Right hindlimb (tissue), 1 donor: ENCODE data around the gene RXRG.
A peak's percentile ranks its signal among the peaks of the same experiment; 100 is the strongest.
"Not testable (repeated sequence)": the region's sequence is repeated elsewhere in the genome, so short reads cannot be mapped to it uniquely, and the experiment has no call there.

Experiments
- DNase-seq: peaks from one replicate; pipeline ENCODE4 v3.0.0-alpha.2; 2018

Gene RXRG

DNA sequence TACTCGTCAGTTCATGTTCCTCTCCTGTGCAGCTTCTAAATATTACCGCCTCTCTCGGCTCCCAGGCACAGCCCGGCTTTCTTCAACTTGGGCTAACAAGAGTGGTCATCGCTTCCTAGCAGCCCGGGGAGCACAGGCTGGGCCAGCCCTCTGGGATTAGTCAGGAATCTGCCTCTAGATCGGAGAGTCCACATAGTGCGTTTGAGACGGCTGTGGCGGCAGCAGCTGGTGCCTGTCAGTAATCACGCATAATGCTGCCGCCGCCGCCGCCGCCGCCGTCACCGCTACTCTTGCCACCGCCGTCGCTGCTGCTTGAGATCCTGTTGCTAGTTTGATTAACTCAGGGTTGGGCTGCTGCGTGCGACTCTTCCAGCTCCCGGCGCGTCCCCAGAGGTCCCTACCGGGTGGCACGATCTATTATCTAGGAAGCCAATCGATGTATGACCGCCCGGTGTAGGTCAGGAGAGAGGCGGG lies at the start of gene RXRG:
RXRG (minus strand) TSS at position 230 of the 474 bp plus-strand sequence. CDS start 233 bp downstream, outside the sequence.
- peak; percentile 76 for DNase-seq

DNA sequence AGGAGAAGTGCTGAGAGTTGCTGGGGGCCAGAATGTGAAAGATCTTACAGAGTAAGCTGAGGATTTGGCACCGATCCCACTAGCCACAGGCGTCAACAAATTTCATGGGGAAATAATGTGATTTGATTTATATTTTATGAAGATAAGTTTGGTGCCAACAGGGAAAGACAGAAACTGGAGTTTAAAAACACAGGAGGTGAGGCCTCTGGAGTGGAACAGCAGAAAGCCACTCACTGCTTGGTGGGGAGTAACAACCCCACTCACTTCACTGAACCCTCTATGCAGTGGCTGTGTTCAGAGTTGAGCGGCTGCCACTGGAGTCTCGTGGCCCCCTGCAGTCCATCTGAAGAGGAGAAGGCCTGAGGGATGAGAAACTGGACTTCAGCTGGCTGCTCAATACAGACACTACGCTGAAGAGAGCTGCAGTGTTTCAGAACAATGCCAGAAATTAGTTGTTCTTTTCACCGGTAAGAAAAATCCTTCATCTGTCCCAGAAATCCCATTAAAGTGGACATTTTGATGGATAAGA lies 48.0 kb upstream of the RXRG start:
- DNase-seq = no peak

DNA sequence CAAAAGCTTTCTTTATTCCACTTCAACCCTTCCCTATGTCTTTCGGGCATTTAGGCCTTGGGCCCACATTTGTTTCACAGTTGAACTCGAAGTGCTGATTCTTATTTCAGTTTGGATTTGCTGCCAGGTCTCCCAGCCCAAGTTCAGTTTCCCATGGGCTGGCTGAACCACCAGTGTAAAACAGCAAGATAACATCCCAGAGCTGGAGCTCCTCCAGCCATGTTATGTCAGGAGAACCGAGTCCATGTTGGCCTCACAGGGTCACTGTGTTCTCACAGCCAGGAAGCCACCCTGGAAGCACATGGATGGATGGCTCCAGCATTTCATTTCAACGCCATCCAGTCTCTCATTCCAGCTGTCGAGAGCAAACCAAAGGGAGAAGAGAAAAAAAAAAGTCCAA lies 45.2 kb upstream of the RXRG start:
- peak; percentile 40 for DNase-seq

DNA sequence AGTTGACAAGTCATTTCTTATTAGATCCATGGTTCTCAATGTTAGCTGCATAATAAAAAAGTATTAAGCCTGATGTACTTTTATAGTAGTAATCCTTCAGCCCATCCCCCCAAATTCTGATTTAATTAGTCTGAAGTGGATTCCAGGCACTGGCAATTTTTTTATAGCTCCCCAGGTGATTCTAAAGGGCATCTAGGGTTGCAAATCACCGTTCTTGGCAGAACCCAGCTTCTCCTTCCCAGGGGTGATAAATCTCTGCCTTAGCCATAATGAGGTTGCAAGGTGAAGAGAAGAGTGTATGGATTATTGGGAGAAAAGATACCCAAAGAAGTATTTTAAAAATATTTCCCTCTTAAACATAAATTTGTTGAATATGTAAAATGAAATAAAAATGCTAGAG lies 43.0 kb upstream of the RXRG start:
- DNase-seq = no peak

DNA sequence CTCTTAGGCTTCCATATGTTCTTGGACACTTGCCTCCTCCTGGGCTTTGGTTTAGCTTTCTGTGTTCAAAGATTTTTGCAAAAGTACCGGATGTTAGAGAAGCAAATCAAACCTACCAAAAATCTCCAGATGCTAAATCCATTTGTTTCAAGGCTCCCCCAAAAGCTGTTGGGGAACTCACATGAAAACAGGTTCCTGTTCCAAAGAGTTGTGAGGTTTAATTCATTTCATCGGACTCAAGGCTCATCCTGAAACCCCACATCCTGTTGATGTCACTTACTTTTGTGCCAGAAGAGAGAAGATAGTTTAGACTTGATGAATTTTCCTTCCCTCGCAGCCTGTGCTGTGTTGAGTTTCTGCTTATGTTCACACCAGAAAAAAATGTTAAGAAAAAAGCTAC lies 41.7 kb upstream of the RXRG start:
- peak; percentile 54 for DNase-seq

DNA sequence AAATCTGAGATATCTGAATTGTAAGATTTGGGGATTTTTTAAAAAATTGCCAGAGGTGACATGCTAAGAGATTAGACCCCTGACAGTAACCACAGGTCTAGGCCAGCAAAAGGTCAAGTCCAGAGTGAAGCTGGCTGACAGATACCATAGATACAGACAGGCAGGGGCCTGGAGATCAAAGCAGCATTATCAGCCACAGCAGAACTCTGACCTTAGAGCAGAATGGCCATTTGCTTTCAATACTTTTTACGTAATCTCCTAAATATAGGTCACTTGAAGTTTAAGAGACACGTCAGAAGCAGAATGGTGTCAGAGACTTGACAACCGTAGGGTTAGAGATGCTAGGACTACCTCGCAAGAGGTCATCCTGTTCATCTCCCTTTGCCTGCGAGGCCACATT lies 40.8 kb upstream of the RXRG start:
- no peak for DNase-seq

DNA sequence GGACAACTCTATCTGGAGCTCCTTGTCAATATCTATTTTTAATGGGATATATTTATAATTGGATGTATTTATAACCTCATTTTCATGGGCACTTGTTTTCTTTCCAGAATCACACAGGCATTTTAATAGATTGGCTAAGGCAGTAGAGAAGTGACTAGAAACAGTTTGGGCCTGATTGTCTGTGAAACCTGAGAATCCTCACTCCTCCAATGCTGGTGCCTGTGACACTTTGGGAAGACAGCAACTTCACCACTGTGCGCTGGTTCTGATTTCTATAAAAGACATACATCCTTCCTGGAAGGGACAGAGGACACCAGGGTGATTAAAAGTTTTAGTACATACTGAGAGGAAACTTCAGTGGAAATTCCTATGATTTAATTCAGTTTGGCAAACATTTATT lies 39.6 kb upstream of the RXRG start:
- no peak for DNase-seq

DNA sequence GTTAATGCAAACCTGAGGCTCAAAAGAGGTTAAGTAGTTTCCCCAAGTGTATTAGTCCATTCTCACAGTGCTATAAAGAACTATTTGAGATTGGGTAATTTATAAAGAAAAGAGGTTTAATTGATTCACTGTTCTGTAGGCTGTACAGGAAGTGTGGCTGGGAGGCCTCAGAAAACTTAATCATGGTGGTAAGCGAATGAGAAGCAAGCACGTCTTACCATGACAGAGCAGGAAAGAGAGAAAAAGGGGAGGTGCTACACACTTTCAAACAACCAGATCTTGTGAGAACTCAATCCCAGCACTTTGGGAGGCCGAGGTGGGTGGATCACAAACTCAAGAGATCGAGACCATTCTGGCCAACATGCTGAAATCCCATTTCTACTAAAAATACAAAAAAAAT lies 38.5 kb upstream of the RXRG start:
- no peak for DNase-seq

DNA sequence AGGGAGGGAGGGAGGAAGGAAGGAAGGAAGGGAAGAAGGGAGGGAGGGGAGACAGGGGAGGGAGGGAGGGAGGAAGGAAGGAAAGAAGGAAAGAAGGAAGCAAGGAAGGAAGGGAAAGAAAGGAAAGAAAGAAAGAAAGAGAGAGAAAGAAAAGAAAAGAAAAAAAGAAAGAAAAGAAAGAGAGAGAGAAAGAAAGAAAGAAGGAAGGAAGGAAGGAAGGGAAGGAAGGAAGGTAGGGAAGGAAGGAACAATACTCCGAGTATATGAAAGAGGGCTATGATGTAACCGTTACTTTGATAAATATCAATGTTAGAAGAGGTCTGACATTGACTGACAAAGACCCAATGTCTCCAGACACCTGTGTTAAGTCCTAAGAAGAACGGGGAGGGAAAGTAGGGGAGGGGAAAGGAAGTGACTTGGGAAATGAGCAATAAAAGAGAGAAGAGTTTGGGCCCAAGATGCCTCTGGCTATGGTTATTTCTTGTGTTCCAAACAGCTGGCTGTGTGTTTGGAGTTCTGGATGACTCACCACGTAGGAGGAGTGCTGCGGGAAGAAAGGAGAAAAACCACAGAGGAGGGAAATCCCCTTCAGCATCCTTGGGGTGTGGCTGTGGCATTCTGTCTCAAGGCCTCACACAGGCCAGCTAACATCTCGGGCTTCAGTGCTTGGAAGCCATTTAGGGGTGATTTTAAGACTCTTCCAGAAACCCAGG lies 37.0 kb upstream of the RXRG start:
- DNase-seq = peak; percentile 70

DNA sequence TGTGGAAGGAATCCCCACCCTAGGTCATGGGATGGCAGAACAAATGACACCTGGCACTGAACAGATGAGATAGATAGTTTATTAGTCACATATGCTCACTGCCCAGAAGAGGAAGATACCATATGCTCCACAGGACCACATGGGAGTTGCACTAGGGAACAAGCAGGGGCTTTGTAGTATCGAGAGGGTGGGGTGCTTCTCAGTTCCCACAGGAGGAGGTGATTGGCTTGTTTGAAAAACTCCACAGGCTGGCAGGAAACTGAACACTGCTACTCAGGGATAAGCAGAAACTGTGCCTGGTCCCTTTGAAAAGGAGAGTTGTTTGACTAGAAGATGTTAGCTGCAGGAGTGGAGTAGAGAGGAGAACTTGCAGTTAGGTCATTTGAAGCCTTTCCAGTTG lies 31.9 kb upstream of the RXRG start:
- no peak for DNase-seq

DNA sequence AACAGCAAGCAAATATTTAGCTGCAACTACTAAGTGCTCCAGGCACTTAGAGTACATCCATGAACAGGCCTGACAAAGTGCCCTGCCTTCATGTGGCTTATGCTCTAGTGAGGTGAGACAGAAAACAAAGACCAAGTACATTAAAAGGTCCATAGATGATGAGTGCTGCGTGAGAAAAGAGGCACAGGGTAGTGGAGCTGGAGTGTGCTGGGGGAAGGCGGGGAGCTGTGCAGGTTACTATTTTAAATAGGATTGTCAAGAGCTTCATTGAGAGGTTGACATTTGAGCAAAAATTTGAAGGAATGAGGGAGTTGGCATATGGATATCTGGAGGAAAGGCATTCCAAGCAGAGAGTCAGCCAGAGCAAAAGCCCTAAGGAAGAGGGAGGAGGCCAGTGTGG lies 29.3 kb upstream of the RXRG start:
- no peak for DNase-seq

DNA sequence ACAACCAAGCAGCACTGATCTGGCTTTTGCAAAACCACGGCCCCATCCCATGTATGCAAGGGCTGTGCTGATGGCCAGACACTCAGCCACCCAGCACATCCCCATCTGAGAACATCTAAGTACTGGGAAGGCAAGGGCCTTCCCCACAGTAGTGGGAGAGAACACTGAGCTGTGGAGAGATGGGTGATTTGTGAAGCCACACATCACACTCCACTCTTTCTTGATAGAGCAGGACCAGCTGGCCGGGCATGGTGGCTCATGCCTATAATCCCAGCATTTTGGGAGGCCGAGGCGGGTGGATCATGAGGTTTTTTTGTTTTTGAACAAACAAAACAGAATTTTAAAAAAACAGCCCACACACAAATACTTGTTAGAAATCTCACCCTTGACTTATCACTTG lies 28.2 kb upstream of the RXRG start:
- DNase-seq = no peak

DNA sequence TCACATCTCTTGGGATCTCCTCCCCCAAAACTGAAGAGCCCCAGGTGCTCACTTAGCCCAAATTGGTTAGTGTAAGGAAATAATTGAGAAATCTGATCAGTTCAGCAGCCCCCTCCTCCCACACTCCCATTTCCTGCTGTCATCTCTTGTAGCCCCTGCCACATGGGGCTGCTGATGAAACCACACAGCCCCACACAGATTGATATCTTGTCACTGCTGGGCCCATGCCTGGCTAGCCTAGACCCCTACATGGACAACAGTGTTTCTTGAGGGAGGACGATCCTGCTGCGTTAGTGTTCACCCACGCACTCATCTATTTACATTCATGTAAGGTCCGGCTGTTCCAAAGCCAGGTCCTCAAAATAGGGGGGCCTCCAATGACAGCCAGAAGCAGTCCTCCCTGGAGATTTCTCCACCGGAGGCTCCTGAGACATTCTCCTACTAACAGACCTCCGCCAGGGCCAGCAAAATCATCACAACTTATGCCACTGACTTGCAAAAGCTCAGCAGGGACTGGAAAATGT lies 23.9 kb upstream of the RXRG start:
- DNase-seq = no peak

DNA sequence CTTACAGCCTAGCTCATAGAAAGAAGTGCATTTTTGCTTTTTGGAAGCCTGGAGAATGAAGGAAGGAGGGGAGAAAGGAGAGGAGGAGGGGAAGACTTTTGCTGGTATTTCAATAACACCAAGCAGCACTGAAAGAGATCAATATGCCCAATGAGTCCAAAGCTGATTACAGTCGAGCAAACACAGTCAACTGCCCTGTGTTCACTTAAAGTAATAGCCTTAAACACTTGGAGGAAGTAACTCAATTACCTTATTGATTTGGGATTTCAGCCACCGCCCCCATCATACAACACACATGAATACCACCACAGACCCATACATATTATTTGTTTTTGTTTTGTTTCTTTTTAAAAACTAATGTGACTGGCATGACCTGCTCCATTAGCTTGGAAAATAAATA lies 23.3 kb upstream of the RXRG start:
- no peak for DNase-seq

DNA sequence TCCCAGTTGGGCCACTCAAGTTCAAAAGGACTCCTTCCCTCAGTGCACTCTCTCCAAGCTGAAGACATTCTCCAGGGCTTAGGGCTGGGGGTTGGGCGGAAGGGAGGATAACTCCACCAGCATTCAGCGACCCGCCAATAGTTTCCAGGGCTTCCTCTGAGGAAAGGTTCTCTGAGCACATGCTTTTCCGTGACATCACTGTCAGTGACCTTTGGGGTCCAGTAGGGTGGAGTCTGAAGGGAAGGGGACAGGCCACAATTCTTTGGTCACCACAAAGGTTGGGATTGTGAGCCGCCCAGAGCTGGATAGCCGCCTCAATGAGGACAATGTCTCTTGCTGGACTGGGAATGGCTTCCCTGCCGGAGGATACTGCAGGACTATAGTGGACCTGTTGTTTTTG lies 22.8 kb upstream of the RXRG start:
- peak; percentile 48 for DNase-seq

DNA sequence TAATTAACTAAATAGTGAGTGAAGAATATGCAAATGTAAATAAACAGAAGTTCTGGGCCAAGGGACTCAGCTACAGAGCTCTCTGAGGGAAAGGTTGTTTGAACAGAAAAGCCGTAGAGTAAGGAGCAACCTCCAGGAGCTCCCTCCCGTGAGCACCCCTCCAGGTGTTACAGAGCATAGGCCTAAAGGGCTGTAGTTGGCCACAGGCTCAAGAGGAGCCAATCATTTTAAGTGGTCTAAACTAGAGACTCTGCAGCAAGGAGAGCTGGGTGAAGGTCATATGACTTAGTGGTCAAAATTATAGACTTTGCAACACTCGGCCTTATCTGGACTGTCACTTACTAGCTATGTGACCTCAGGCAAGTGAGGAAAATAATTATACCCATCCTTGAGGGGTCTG lies 19.1 kb upstream of the RXRG start:
- no peak for DNase-seq

DNA sequence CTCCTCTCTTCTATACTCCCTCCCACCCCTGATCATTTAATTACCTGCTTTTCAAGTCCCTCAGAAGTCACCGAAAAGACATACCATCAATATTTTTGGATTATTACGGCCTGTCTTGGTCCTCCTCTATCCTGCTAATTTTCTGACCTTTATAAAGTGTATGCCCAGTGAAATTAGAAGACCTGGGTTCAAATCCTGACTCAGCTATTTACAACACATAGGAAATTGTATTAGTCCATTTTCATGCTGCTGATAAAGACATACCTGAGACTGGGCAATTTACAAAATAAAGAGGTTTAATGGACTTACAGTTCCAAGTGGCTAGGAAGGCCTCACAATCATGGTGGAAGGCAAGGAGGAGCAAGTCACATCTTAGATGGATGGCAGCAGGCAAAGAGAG lies 14.8 kb upstream of the RXRG start:
- not testable (repeated sequence) for DNase-seq

DNA sequence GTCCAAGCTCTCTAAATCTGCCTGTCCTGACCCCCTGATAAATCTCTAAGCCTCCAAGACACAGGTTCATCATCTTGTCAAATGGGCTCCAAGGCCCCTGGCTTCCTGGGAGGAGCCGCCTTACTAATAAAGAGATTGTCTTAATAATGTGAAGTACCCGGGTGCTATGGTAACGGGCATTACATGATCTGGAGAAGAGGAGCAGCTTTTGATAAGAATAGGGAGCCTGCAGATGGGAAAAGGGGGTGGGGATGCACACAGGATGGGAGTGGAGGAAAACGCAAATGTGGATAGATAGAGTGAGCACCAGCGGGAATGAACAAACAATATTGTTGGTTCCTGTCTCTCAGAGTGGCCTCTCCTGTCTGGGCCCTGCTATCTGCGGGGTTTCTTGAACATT lies 11.9 kb upstream of the RXRG start:
- no peak for DNase-seq

DNA sequence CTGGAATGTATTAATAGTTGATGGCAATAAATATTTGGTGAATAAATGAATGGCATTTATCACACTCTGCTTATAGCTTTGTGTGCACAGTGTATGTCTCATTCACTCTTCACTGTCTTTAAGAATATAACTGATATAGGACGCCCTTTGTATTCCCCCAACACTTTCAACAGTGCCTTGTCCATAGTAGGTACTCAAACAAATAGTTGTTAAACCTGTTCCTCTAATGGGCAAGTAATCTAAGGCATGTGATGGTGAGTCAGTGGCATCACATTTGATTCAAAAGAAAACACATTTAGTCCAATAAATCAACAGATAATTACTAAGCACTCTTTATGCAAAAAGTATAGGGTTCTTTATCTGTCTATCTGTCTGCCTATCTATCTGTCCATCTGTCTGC lies 11.2 kb upstream of the RXRG start:
- no peak for DNase-seq

DNA sequence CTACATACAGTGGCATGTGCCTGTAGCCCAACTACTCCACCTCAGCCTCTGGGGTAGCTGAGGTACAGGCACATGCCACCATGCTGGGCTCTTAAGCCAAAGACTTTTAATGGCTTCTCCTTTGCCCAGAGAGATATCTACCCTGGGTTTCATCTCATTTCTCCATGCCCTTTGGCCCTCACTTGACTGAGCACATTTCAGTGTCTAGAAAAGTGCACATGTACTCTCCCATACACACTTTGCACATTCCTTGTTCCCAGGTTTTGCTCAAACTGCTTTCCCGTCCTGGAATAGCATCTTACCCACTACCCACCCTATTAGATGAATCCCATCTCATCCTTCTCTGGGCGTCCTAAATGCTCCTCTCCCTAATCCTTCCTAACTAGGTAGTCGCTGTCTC lies 10.2 kb upstream of the RXRG start:
- no peak for DNase-seq

DNA sequence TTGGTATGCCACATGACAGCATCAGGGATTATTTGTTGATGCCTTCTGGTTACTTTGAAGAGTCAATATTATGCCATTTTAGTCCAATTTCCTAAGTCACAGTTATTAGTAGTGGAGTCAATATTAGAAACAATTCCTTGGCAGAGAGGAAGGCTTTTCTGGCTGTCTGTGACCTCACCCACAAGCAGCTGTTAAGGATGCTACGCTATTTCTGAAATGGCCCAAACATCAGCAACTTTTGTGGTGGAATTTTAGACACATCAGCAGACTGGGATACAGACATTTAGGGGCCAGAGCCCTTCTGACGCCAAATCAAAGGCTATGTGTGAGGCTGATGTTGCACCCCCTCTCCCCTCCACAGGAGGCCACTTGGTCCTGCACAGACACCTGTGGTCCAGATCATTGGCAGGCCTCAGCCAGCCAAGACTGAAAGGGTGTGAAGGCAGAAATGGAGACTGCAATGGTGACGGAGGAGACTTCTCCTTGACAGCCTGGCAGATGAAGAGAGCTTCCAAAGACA lies 9.2 kb upstream of the RXRG start:
- DNase-seq = peak; percentile 25

DNA sequence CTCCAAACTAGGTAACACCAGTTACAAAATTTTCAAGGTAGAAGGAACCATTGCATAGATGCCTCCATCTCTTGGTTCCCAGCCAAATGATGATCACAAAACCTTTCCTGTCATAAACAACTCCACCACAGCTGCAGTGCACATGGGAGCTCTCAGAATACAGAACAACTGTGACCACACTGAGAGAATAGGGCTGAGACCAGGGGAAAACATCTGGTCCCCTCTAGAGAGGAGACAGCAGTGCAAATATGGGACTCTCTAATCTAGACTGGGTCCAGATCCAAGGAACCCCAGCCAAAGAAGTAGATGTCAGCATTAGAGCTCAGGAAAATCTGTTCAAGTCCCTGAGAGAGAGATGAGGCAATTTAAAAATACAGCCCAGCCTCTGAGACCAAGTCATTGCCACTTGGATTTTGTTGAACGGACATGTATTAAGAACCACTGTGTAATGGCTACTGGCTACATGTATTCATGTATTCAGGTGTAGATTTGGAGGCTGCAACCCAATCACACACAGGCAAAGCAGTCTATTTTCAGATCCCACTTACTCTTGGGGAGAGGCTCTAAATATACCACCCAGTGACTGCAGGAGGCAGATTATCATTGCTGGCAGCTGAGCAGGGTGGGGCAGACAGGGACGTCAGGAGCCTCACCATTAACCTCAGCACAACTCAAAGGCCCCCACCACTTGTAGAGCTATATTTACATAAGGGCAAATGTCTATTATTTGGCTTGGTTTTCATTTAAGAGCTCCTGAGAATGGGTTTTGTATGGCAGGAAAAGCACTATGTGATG lies 7.6 kb upstream of the RXRG start:
- DNase-seq = peak; percentile 47

DNA sequence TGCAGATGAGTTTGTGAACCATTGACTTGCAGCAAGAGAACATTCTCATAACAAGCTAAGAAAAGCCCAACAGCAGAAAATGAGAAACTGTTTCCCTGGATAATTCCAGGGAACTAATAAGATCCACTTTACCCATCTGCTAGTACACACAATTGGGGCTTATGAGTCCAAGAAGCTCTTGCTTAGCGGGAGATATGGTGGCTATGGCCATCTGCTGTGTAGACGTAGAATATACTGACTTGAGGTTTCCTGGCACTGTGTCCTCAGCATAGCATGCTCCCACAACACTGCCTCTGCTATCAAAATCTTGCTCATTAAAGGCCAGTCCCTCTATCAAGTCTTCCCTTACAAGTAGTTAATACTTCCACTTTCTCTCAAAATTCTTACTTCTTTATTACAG lies 6.8 kb upstream of the RXRG start:
- DNase-seq = no peak

DNA sequence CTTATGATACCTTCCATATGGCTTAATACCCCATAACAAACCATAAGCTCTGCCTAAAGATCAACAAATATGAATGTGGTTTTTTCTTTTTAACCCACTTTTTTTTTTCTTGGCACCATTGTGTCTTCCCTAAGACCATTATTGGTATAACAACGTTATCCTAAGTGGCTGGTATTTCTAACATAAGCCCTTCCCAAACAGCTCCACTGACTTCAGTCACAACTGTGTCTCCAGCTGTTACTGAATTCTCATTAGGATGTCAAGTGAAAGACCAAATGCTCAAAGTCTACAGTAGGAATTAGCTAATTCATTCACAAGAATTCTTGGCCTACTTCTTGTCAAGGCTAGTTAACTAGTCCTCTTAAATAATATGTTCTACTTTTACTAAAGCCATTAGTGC lies 4.2 kb upstream of the RXRG start:
- DNase-seq = no peak
